GM12891 (cell line): ENCODE results near the gene RELA.

Experiments
- DNase-seq: peaks from one replicate; pipeline ENCODE4 v3.0.0; 2011; ENCODE audit warnings: low spot score; ENCODE audit not compliant: insufficient read length
- FAIRE-seq: peaks from 2 replicates; lab custom pipeline; 2011; peaks lifted over from hg19 to GRCh38; lab: Jason Lieb, UNC
- PAX5 ChIP-seq: IDR thresholded peaks from 2 replicates; pipeline ENCODE4 v1.6.1; 2011; ENCODE audit warnings: low read length, moderate library complexity, mild to moderate bottlenecking; ENCODE audit not compliant: insufficient read depth, severe bottlenecking
- POLR2A ChIP-seq: IDR thresholded peaks from 2 replicates; pipeline ENCODE4 v1.6.1; 2011; ENCODE audit warnings: low read depth, low read length, control low read depth
- POLR2AphosphoS5 ChIP-seq: IDR thresholded peaks from 2 replicates; pipeline ENCODE4 v1.6.1; 2011; ENCODE audit warnings: low read depth, low read length, control low read depth
- POU2F2 ChIP-seq: IDR thresholded peaks from 2 replicates; pipeline ENCODE4 v1.6.1; 2011; ENCODE audit warnings: low read depth, mild to moderate bottlenecking, control low read depth, low read length, moderate library complexity
- SPI1 ChIP-seq: IDR thresholded peaks from 2 replicates; pipeline ENCODE4 v1.6.1; 2011; ENCODE audit warnings: low read depth, low read length, control low read depth
- TAF1 ChIP-seq: IDR thresholded peaks from 2 replicates; pipeline ENCODE4 v1.6.1; 2011; ENCODE audit warnings: low read depth, low read length, control low read depth

The RELA gene

GRCh38 chr11:65634440-65634839, 28.3 kb downstream of the RELA start:
- no peak for TF ChIP-seq PAX5
- TF ChIP-seq POLR2AphosphoS5: 0 out of 2 replicates have a peak, but pooled peaks have one; percentile 3
- no peak for TF ChIP-seq SPI1
- no peak for TF ChIP-seq POLR2A
- FAIRE-seq: no peak

GRCh38 chr11:65634109-65634436, 28.6 kb downstream of the RELA start:
- no peak for FAIRE-seq
- DNase-seq: no peak
- no peak for TF ChIP-seq TAF1
- TF ChIP-seq PAX5: no peak
- no peak for TF ChIP-seq POLR2A
- TF ChIP-seq POU2F2: no peak
- no peak for TF ChIP-seq POLR2AphosphoS5
- no peak for TF ChIP-seq SPI1

More at GRCh38 chr11:65634440-65634839, 28.3 kb downstream of the RELA start:
- no peak for DNase-seq

GRCh38 chr11:65633390-65634108, 29.2 kb downstream of the RELA start:
- DNase-seq (no peak), FAIRE-seq (no peak)
- TF ChIP-seq TAF1 (no peak), SPI1 (no peak), PAX5 (no peak), POU2F2 (no peak), POLR2A (no peak), POLR2AphosphoS5 (no peak)

DNA sequence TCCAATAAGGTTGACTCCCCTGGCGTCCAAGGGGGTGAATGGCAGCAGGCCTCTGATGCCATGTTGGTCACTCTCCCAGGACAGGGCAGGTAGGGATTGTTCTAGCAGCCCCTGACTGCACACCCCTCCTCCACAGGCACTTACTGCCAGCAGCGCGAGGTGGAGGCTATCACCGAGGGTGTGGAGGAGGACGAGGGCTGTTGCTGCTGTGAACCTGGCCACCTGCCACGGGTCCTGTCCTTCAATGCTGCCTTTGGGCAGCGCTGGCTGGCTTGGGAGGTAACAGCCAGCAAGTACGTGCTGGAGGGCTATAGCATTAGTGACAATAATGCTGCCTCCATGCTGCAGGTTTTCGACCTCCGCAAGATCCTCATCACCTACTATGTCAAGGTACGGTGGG, 32.5 kb downstream of the RELA start:
- TF ChIP-seq POLR2AphosphoS5: no peak
- no peak for TF ChIP-seq TAF1
- no peak for TF ChIP-seq SPI1
- no peak for TF ChIP-seq POLR2A
- TF ChIP-seq PAX5: no peak
- TF ChIP-seq POU2F2: no peak
- no peak for DNase-seq
- no peak for FAIRE-seq

DNA sequence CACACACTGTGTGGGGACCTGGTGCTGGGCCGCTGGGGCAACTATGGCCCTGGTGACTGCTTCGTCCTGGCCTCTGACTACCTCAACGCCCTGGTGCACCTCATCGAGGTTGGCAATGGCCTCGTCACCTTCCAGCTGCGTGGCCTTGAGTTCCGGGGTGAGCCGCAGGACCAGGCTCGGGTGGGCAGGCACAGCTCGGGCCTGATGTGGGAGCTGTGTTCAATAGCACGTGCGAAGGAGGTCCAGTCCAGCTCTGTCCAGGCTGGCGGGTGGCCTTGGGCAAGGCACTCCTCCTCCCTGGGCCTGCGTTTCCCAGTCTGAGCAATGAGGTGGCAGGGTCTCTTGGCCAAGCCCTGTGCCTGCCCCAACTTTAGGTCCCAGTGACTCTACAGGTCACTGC, 33.1 kb downstream of the RELA start:
- no peak for FAIRE-seq
- TF ChIP-seq POLR2A: no peak
- TF ChIP-seq POU2F2: no peak
- TF ChIP-seq SPI1: no peak
- no peak for TF ChIP-seq TAF1
- TF ChIP-seq PAX5: no peak
- no peak for TF ChIP-seq POLR2AphosphoS5
- DNase-seq: no peak

GRCh38 chr11:65627202-65627601, 35.5 kb downstream of the RELA start:
- no peak for FAIRE-seq
- TF ChIP-seq PAX5 (no peak), POLR2AphosphoS5 (no peak)
- no peak for DNase-seq

- FAIRE-seq (peak; percentile 79), DNase-seq (peak; percentile 79)
- TF ChIP-seq SPI1 (no peak), TAF1 (no peak), POLR2A (no peak), POLR2AphosphoS5 (no peak), POU2F2 (no peak), PAX5 (no peak)
Measured at GRCh38 chr11:65625628-65626342, 36.9 kb downstream of the RELA start.

GRCh38 chr11:65624931-65625627, 37.6 kb downstream of the RELA start:
- FAIRE-seq: no peak

More at GRCh38 chr11:65624931-65625627, 37.6 kb downstream of the RELA start:
- DNase-seq: no peak
- TF ChIP-seq TAF1: no peak
- TF ChIP-seq PAX5: no peak
- TF ChIP-seq POLR2AphosphoS5: no peak
- TF ChIP-seq SPI1: no peak
- TF ChIP-seq POU2F2: no peak
- no peak; the same call in 1 of the 2 replicates for TF ChIP-seq POLR2A
